WTC11 (cell line): ENCODE data around the gene TWIST2.

Source experiments
- CBFB ChIP-seq: sonication (generic); formaldehyde crosslinking; IDR thresholded peaks from 2 replicates; pipeline ENCODE4 v1.8.1; 2022; ENCODE audit warnings: mild to moderate bottlenecking, low read depth, missing genetic modification reagents
- ESRRA ChIP-seq: sonication (generic); formaldehyde crosslinking; IDR thresholded peaks from 2 replicates; pipeline ENCODE4 v1.8.1; 2022; ENCODE audit warnings: mild to moderate bottlenecking, missing genetic modification reagents, borderline replicate concordance
- ZNF232 ChIP-seq: sonication (generic); formaldehyde crosslinking; IDR thresholded peaks from 2 replicates; pipeline ENCODE4 v1.8.0; 2022; ENCODE audit warnings: mild to moderate bottlenecking, missing genetic modification reagents
- TF ChIP-seq, protein P1 (sequence below): fragments of 250-450 bp; sonication (Bioruptor Pico); IDR thresholded peaks from 2 replicates; pipeline ENCODE4 v1.9.0; 2021; ENCODE audit warnings: moderate library complexity, mild to moderate bottlenecking, inconsistent platforms, borderline replicate concordance

DNA sequence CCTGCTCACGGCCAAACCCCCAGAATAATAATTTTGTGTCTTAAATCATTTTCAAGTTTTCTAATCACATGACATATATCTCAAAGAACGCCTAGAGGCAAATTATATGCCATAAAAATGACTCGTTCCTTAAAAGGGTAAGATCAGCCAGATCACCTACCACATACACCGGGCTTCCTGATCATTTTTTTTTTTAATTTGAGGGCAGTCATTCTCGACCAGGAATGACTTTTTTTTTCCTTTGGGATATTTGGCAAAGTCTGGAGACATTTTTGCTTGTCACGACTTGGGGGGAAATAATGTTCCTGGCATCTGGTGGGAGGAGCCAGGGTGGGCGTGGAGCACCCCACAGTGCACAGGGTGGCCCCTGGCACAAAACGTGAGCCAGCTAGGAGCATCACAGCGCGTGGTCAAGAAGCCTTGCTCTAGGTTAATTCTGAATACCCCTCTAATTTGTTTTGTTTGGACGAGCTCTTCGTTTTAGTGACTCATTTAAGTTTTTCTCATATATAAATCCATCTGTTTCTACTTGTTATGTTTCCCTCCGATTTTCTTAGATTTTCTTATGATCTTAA, 94.9 kb downstream of the TWIST2 start:
- no peak for TF ChIP-seq ESRRA (CRISPR knock-in tag)
- no peak for TF ChIP-seq CBFB (CRISPR knock-in tag)
- TF ChIP-seq, protein P1, sequence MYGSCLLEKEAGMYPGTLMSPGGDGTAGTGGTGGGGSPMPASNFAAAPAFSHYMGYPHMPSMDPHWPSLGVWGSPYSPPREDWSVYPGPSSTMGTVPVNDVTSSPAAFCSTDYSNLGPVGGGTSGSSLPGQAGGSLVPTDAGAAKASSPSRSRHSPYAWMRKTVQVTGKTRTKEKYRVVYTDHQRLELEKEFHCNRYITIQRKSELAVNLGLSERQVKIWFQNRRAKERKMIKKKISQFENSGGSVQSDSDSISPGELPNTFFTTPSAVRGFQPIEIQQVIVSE (CRISPR knock-in tag), result no peak
- no peak for TF ChIP-seq ZNF232
